AG08396 (cell line): ENCODE results near the gene METTL23.

Experiments used
- DNase-seq: peaks from one replicate; pipeline ENCODE4 v3.0.0; 2012; ENCODE audit warnings: low spot score, mixed read lengths

The METTL23 gene

GRCh38 chr17:76757256-76757655, 30.6 kb downstream of the METTL23 start:
- DNase-seq, result no peak

GRCh38 chr17:76758570-76758969, 31.9 kb downstream of the METTL23 start:
- no peak for DNase-seq

DNA sequence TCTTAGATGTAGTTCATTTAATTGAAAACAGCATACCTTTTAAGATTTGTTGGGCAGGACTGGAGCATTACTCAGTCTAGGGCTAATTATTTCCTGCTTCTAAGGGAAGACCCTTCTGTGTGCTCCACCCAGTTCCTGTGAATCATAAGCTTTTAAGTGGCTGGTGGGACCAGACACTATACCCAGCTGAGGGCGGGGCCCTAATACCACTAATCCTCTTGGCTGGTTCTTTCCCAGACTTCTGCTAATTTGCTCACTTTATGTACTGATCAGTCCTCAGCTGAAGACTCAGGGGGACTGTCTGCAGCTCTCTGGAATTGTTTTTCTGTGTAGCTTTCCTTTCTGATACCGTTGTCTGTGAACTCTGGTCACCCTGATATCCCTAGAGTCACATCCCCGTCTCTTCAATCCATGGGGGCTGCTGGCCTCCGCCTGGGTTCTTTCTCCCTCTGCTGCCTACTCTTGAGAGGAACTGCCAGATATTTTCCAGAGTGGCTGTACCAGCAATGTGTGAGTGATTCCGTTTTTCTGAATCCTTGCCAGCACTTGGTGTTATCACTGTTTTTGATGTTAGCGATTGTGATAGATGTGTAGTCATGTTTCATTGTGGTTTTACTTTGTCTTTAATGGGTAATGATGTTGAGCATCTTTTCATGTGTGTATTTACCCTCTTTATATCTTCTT, 46.3 kb downstream of the METTL23 start:
- peak; percentile 41 for DNase-seq

DNA sequence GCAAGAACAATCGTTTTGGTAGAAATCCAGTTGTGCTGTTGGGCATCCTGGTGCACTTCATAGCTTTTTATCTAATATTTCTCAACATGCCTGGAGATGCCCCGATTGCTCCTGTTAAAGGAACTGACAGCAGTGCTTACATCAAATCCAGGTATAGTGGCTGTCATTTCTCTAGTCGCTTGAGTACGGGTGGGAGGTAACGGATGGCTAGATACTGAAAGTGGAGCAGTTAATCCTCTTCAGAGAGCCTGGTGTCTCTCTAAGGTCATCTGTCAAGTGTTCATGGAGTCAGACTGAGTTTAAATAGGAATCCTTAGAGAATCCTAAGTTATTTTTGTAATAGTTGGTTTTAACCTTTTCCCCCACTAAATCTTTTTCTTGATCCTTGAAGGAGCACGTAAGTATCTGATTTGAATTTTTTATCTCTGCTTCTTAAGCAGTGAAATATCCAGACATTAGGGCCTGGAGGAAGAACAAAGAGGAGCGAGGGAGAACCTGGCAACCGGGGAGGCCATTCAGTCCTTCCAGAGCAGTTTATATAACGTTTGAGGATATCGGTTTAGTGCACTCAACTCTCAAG, 48.5 kb downstream of the METTL23 start:
- no peak for DNase-seq

- DNase-seq, result no peak
Measured at GRCh38 chr17:76781056-76781982, 54.7 kb downstream of the METTL23 start.

DNA sequence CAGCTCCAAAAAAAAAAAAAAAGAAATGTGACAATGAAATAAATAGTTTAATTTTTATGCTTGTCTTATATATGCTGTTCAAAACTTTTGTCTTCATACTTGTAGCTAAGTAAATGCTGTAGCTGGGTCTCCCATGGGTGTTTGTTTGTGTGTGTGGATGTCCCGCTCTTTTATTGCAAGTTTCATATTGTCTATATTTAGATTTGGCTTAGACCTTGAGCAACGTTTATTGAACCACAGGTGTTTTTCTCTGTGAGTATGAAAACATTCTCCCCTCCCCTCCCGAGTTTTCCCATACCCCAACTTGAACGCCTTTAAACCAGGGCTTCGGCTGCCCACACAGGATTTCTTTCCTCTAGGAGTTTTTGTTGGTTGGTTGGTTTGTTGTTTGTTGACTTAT, 56.5 kb downstream of the METTL23 start:
- no peak for DNase-seq
